HG02870 (cell line): ENCODE data around the gene CORO1C.

ENCODE experiments used
- ATAC-seq: cut with Tn5 transposase; IDR thresholded peaks from one replicate; pipeline ENCODE4 v1.9.1; 2021; ENCODE audit warnings: mild to moderate bottlenecking, moderate library complexity; ENCODE audit not compliant: unreplicated experiment

CORO1C gene

GRCh38 chr12:108727868-108728735, 3.2 kb downstream of the CORO1C start:
- no peak for ATAC-seq

GRCh38 chr12:108727161-108727560, 4.2 kb downstream of the CORO1C start:
- no peak for ATAC-seq

- ATAC-seq = no peak
Observed at GRCh38 chr12:108724890-108725151, 6.5 kb downstream of the CORO1C start.

GRCh38 chr12:108724054-108724889, 7.0 kb downstream of the CORO1C start:
- ATAC-seq = no peak

- ATAC-seq = peak; percentile 50
Observed at GRCh38 chr12:108722992-108723766, 8.1 kb downstream of the CORO1C start.

- ATAC-seq = no peak
Observed at GRCh38 chr12:108722463-108722862, 8.9 kb downstream of the CORO1C start.

- ATAC-seq = no peak
Observed at GRCh38 chr12:108721824-108722223, 9.5 kb downstream of the CORO1C start.

- ATAC-seq = no peak
Observed at GRCh38 chr12:108720757-108721514, 10.4 kb downstream of the CORO1C start.

- no peak for ATAC-seq
Observed at GRCh38 chr12:108717243-108717642, 14.1 kb downstream of the CORO1C start.

- ATAC-seq = no peak
Observed at GRCh38 chr12:108714866-108715265, 16.5 kb downstream of the CORO1C start.

GRCh38 chr12:108713471-108713870, 17.8 kb downstream of the CORO1C start:
- no peak for ATAC-seq

GRCh38 chr12:108712925-108713203, 18.5 kb downstream of the CORO1C start:
- no peak for ATAC-seq

- ATAC-seq = no peak
Observed at GRCh38 chr12:108712165-108712924, 19.0 kb downstream of the CORO1C start.

- no peak for ATAC-seq
Observed at GRCh38 chr12:108711489-108712164, 19.7 kb downstream of the CORO1C start.

GRCh38 chr12:108709697-108710096, 21.6 kb downstream of the CORO1C start:
- ATAC-seq = no peak

GRCh38 chr12:108704527-108704926, 26.8 kb downstream of the CORO1C start:
- ATAC-seq = no peak

GRCh38 chr12:108702595-108703320, 28.6 kb downstream of the CORO1C start:
- ATAC-seq = no peak

GRCh38 chr12:108701779-108702441, 29.4 kb downstream of the CORO1C start:
- ATAC-seq = no peak
